ENCODE measurements around the gene SMAD3. TPM values are rescaled to one million over a fixed set of nuclear protein-coding genes. Genes with fewer than 3 reads are reported as not detected.

The SMAD3 gene
- total and polyA plus RNA-seq, 2 donors (not counting 1 experiment from before 2014, with no cell fraction given), result 55.9 to 163 TPM

GRCh38 chr15:67018026-67018425, 47.4 kb upstream of the SMAD3 start:
- Histone ChIP-seq H3K4me3 (ENCODE audit: control extremely low read depth in 1 of 5, extremely low read depth in 1 of 5, insufficient read depth in 1 of 5, low read depth in 2 of 5, low read length in 4 of 5) (no peak overlapping the region), H2AFZ (ENCODE audit: insufficient read depth, low read depth, low read length, poor library complexity, severe bottlenecking) (no peak overlapping the region), H3K27me3 (replicated peaks in 1 of 4; ENCODE audit: control extremely low read depth in 1 of 4, control insufficient read depth in 3 of 4, insufficient read depth in 4 of 4, low read length in 3 of 4) (no peaks in the 10 kb centered on the region), H4K20me1 (ENCODE audit: control insufficient read depth, insufficient read depth, low read length, poor library complexity, severe bottlenecking) (no peaks in the 10 kb centered on the region), H3K4me2 (replicated peaks; ENCODE audit: low read depth, low read length, poor library complexity, severe bottlenecking) (no peak overlapping the region), H3K4me1 (ENCODE audit: control insufficient read depth in 2 of 2, insufficient read depth in 2 of 2, low read length in 2 of 2) (peaks cover 0 to 4% of the 10 kb centered on the region in 2 donors), H3K27ac (ENCODE audit: low read length in 2 of 2) (no peak overlapping the region), H3K9ac (ENCODE audit: low read length) (no peak overlapping the region), H3K36me3 (replicated peaks in 1 of 2; ENCODE audit: control extremely low read depth in 1 of 2, control insufficient read depth in 1 of 2, extremely low read depth in 1 of 2, insufficient read depth in 2 of 2, low read length in 1 of 2) (no peaks in the 10 kb centered on the region), H3K9me3 (ENCODE audit: control extremely low read depth in 1 of 3, control insufficient read depth in 2 of 3, insufficient read depth in 1 of 3, low read length in 2 of 3) (no peaks in the 10 kb centered on the region), H3K79me2 (ENCODE audit: control insufficient read depth, insufficient read depth, low read length) (no peaks in the 10 kb centered on the region)
- Mint-ChIP-seq H3K27ac (no peak overlapping the region), H3K4me3 (no peak overlapping the region), H3K27me3 (no peaks in the 10 kb centered on the region), H3K9me3 (ENCODE audit: insufficient read depth) (no peaks in the 10 kb centered on the region), H3K4me1 (peaks cover 4% of the 10 kb centered on the region)
- DNase-seq, result no peak
- POLR2A ChIA-PET, result interaction anchor here (0.6 kb wide), 1 partner anchor 789 kb away, joined by 4 read pairs; no protein-coding TSS in a partner anchor
- 13% methylated on average over 1 of the region's 1 CpG for WGBS (ENCODE audit: insufficient coverage)
- TF ChIP-seq, protein P1, sequence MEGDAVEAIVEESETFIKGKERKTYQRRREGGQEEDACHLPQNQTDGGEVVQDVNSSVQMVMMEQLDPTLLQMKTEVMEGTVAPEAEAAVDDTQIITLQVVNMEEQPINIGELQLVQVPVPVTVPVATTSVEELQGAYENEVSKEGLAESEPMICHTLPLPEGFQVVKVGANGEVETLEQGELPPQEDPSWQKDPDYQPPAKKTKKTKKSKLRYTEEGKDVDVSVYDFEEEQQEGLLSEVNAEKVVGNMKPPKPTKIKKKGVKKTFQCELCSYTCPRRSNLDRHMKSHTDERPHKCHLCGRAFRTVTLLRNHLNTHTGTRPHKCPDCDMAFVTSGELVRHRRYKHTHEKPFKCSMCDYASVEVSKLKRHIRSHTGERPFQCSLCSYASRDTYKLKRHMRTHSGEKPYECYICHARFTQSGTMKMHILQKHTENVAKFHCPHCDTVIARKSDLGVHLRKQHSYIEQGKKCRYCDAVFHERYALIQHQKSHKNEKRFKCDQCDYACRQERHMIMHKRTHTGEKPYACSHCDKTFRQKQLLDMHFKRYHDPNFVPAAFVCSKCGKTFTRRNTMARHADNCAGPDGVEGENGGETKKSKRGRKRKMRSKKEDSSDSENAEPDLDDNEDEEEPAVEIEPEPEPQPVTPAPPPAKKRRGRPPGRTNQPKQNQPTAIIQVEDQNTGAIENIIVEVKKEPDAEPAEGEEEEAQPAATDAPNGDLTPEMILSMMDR (IDR thresholded peaks at IDR 0.05), result no peak
- TF ChIP-seq EZH2 (IDR thresholded peaks at IDR 0.05; ENCODE audit: borderline replicate concordance, insufficient read depth, low read depth, low read length, poor library complexity, severe bottlenecking), result no peak
- no peak for ATAC-seq (ENCODE audit: low read depth)
- CTCF ChIA-PET, result no interaction called here
- intact Hi-C loops (cut with micrococcal nuclease), result no loop called here

GRCh38 chr15:67018441-67018840, 47.0 kb upstream of the SMAD3 start:
- H3K4me1 ChIP-seq (ENCODE audit: control insufficient read depth in 2 of 2, insufficient read depth in 2 of 2, low read length in 2 of 2), result peaks cover 0 to 4% of the 10 kb centered on the region in 2 donors
- H3K79me2 ChIP-seq (ENCODE audit: control insufficient read depth, insufficient read depth, low read length), result no peaks in the 10 kb centered on the region
- H3K9ac ChIP-seq (ENCODE audit: low read length), result no peak overlapping the region
- CTCF ChIA-PET, result interaction anchor here (0.6 to 0.7 kb wide), 2 partner anchors 12 to 50 kb away, joined by 3 to 4 read pairs; no protein-coding TSS in a partner anchor
- H3K27ac ChIP-seq (ENCODE audit: low read length in 2 of 2), result no peak overlapping the region
- POLR2A ChIA-PET, result no interaction called here
- H3K27me3 Mint-ChIP-seq, result peaks cover 2% of the 10 kb centered on the region
- H3K9me3 Mint-ChIP-seq (ENCODE audit: insufficient read depth), result no peaks in the 10 kb centered on the region
- intact Hi-C loops (cut with micrococcal nuclease), result no loop called here
- H3K4me1 Mint-ChIP-seq, result peaks cover 4% of the 10 kb centered on the region
- WGBS (ENCODE audit: insufficient coverage), result 86% methylated on average over 10 of the region's 10 CpGs
- no peaks in the 10 kb centered on the region for H4K20me1 ChIP-seq (ENCODE audit: control insufficient read depth, insufficient read depth, low read length, poor library complexity, severe bottlenecking)
- ATAC-seq (ENCODE audit: low read depth) (no peak), DNase-seq (no peak)
- no peaks in the 10 kb centered on the region for H3K27me3 ChIP-seq (replicated peaks in 1 of 4; ENCODE audit: control extremely low read depth in 1 of 4, control insufficient read depth in 3 of 4, insufficient read depth in 4 of 4, low read length in 3 of 4)
- TF ChIP-seq EZH2 (IDR thresholded peaks at IDR 0.05; ENCODE audit: borderline replicate concordance, insufficient read depth, low read depth, low read length, poor library complexity, severe bottlenecking), result no peak
- TF ChIP-seq, protein P1 (IDR thresholded peaks at IDR 0.05), result no peak
- no peak overlapping the region for H3K4me2 ChIP-seq (replicated peaks; ENCODE audit: low read depth, low read length, poor library complexity, severe bottlenecking)
- no peak overlapping the region for H3K4me3 ChIP-seq (ENCODE audit: control extremely low read depth in 1 of 5, extremely low read depth in 1 of 5, insufficient read depth in 1 of 5, low read depth in 2 of 5, low read length in 4 of 5)
- no peak overlapping the region for H2AFZ ChIP-seq (ENCODE audit: insufficient read depth, low read depth, low read length, poor library complexity, severe bottlenecking)
- H3K36me3 ChIP-seq (replicated peaks in 1 of 2; ENCODE audit: control extremely low read depth in 1 of 2, control insufficient read depth in 1 of 2, extremely low read depth in 1 of 2, insufficient read depth in 2 of 2, low read length in 1 of 2), result no peaks in the 10 kb centered on the region
- no peak overlapping the region for H3K27ac Mint-ChIP-seq
- H3K4me3 Mint-ChIP-seq, result no peak overlapping the region
- H3K9me3 ChIP-seq (ENCODE audit: control extremely low read depth in 1 of 3, control insufficient read depth in 2 of 3, insufficient read depth in 1 of 3, low read length in 2 of 3), result no peaks in the 10 kb centered on the region
